Gastrocnemius medialis (tissue), 4 donors: ENCODE results near the gene PEX7. TPM values are rescaled to one million over a fixed set of nuclear protein-coding genes. Genes with fewer than 3 reads are reported as not detected.
A peak's percentile ranks its signal among the peaks of the same experiment; 100 is the strongest.
"Not testable (repeated sequence)": the region's sequence is repeated elsewhere in the genome, so short reads cannot be mapped to it uniquely, and the experiment has no call there.

ENCODE experiments used
- ATAC-seq, 2 donors: fragments of 150-250 bp; one replicate each; pipeline ENCODE4 v1.9.1; 2016
- DNase-seq, 2 donors: peaks; one replicate each; pipeline ENCODE4 v3.0.0-alpha.2; 2019
- H3K27ac ChIP-seq, 4 donors: fragments of 200-600 bp; sonication (generic); 1 replicate in 1 of 4; 2 replicates in 3 of 4; pipeline ENCODE4 v1.5.1; 2016 to 2018; ENCODE audit warnings: mild to moderate bottlenecking in 2 of 4, moderate library complexity in 1 of 4
- H3K27me3 ChIP-seq, 3 donors: fragments of 200-600 bp; sonication (generic) in 2 of 3; 1 replicate in 1 of 3; 2 replicates in 2 of 3; pipeline versions ENCODE4 v1.5.1 to v1.6.0; 2016 to 2019; ENCODE audit warnings: mild to moderate bottlenecking in 1 of 3, moderate library complexity in 1 of 3
- H3K36me3 ChIP-seq, 2 donors: fragments of 200-600 bp; sonication (generic) in 1 of 2; one replicate each; pipeline ENCODE4 v1.5.1; 2017 to 2018
- H3K4me1 ChIP-seq, 2 donors: fragments of 200-600 bp; sonication (generic) in 1 of 2; one replicate each; pipeline ENCODE4 v1.5.1; 2016 to 2017; ENCODE audit warnings: mild to moderate bottlenecking in 2 of 2
- H3K4me3 ChIP-seq, 4 donors: fragments of 200-600 bp; sonication (generic) in 3 of 4; 1 replicate in 1 of 4; 2 replicates in 3 of 4; pipeline ENCODE4 v1.5.1; 2016 to 2019; ENCODE audit warnings: mild to moderate bottlenecking in 2 of 4
- H3K9me3 ChIP-seq, 3 donors: fragments of 200-600 bp; sonication (generic) in 2 of 3; 1 replicate in 1 of 3; 2 replicates in 2 of 3; pipeline ENCODE4 v1.5.1; 2016 to 2019
- POLR2A ChIP-seq, 2 donors: fragments of 450-650 bp; IDR thresholded peaks; one replicate each; pipeline ENCODE4 v1.6.1; 2017; ENCODE audit warnings: antibody characterized with exemption in 2 of 2, mild to moderate bottlenecking in 2 of 2, moderate library complexity in 2 of 2
- in situ Hi-C, 4 donors: fragments of 200-750 bp; cut with MboI; loops; one replicate each; pipeline versions ENCODE4 v1.15.0 to v1.8.0; 2017; ENCODE audit warnings: low sequenced_read_pairs in 4 of 4
- intact Hi-C: fragments of 100-400 bp; cut with DNase I; formaldehyde crosslinking; loops from one replicate; pipeline ENCODE4 v1.15.1; 2023; ENCODE audit warnings: low total_unique reads
- total RNA-seq, 4 donors: library from RNA; depleted of rRNA; stranded (reverse); fragments of >200 nt; gene quantifications; one replicate each; pipeline versions ENCODE4 v1.1.0 to v1.2.3, GENCODE V29; 2016
- TF ChIP-seq, protein P1 (sequence below), 5 experiments: fragments of 450-650 bp in 3 of 5; fragments of 200-600 bp in 2 of 5; sonication (generic) in 2 of 5; IDR thresholded peaks in 4 of 5; conservative IDR thresholded peaks in 1 of 5; 1 replicate in 4 of 5; 2 replicates in 1 of 5; pipeline ENCODE4 v1.5.1; 2016 to 2019; ENCODE audit warnings: antibody characterized with exemption in 5 of 5, mild to moderate bottlenecking in 3 of 5, moderate library complexity in 3 of 5

Gene PEX7
- total RNA-seq, 4 donors from 2014 or later = 0.32 to 10.6 (median 6.0) TPM

- TF ChIP-seq, protein P1, sequence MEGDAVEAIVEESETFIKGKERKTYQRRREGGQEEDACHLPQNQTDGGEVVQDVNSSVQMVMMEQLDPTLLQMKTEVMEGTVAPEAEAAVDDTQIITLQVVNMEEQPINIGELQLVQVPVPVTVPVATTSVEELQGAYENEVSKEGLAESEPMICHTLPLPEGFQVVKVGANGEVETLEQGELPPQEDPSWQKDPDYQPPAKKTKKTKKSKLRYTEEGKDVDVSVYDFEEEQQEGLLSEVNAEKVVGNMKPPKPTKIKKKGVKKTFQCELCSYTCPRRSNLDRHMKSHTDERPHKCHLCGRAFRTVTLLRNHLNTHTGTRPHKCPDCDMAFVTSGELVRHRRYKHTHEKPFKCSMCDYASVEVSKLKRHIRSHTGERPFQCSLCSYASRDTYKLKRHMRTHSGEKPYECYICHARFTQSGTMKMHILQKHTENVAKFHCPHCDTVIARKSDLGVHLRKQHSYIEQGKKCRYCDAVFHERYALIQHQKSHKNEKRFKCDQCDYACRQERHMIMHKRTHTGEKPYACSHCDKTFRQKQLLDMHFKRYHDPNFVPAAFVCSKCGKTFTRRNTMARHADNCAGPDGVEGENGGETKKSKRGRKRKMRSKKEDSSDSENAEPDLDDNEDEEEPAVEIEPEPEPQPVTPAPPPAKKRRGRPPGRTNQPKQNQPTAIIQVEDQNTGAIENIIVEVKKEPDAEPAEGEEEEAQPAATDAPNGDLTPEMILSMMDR (IDR thresholded peaks at IDR 0.05 in 4 of 5, conservative IDR thresholded peaks at IDR 0.05 in 1 of 5) = no peak
- no peak for TF ChIP-seq POLR2A (IDR thresholded peaks at IDR 0.05)
- no peak for DNase-seq
- in situ Hi-C loops = no loop called here
- no peaks in the 10 kb centered on the region for H3K9me3 ChIP-seq
- H3K27me3 ChIP-seq = no peaks in the 10 kb centered on the region
- H3K4me3 ChIP-seq = no peak overlapping the region
- no peak for ATAC-seq
- H3K36me3 ChIP-seq = no peaks in the 10 kb centered on the region
- H3K4me1 ChIP-seq = no peaks in the 10 kb centered on the region
- no peak overlapping the region for H3K27ac ChIP-seq
- intact Hi-C loops = no loop called here
Measured at GRCh38 chr6:136812174-136812573, 10.2 kb upstream of the PEX7 start.

- ATAC-seq, in situ Hi-C loops: not testable (repeated sequence)
Measured at GRCh38 chr6:136815608-136816007, 6.8 kb upstream of the PEX7 start.

DNA sequence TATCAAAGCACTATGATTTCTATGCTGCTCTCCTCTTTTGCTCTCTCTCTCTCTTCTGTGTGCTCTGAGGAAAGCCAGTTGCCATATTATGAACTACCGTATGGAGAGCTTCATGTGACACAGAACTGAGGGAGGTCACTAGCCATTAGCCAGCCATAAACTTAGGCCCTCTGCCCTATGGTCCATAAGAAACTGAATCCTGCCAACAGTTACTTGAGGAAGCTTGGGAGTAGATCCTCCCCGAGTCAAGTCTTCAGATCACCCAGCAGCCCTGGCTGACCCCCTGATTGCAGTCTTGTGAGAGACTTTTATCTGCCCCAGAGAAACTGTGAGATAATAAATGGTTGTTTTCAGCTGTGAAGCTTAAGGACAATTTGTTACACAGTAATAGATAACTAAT, 5.7 kb upstream of the PEX7 start:
- Histone ChIP-seq H3K27me3 (no peaks in the 10 kb centered on the region), H3K27ac (no peak overlapping the region), H3K36me3 (no peaks in the 10 kb centered on the region), H3K9me3 (no peaks in the 10 kb centered on the region), H3K4me1 (peaks cover 16 to 18% of the 10 kb centered on the region in 2 donors), H3K4me3 (no peak overlapping the region)
- DNase-seq = no peak
- no peak for ATAC-seq
- intact Hi-C loops = no loop called here
- TF ChIP-seq POLR2A (IDR thresholded peaks at IDR 0.05) = no peak
- TF ChIP-seq, protein P1 (IDR thresholded peaks at IDR 0.05 in 4 of 5, conservative IDR thresholded peaks at IDR 0.05 in 1 of 5) = no peak
- in situ Hi-C loops = no loop called here

More at GRCh38 chr6:136815608-136816007, 6.8 kb upstream of the PEX7 start:
- H3K27ac ChIP-seq, H3K9me3 ChIP-seq, H3K27me3 ChIP-seq, DNase-seq, H3K4me3 ChIP-seq, H3K4me1 ChIP-seq, H3K36me3 ChIP-seq, intact Hi-C loops: not testable (repeated sequence)

- in situ Hi-C loops = no loop called here
- DNase-seq = no peak
- H3K4me3 ChIP-seq = no peak overlapping the region
- no peaks in the 10 kb centered on the region for H3K9me3 ChIP-seq
- H3K27ac ChIP-seq = peak overlapping the region in 2 of 4 donors; percentile 40 to 92
- no peaks in the 10 kb centered on the region for H3K27me3 ChIP-seq
- TF ChIP-seq, protein P1 (IDR thresholded peaks at IDR 0.05 in 4 of 5, conservative IDR thresholded peaks at IDR 0.05 in 1 of 5) = no peak
- TF ChIP-seq POLR2A (IDR thresholded peaks at IDR 0.05) = no peak
- intact Hi-C loops = loop anchor here (5.0 to 10.0 kb wide), 2 partner anchors 394 to 533 kb away; partner anchors contain the start of genes BCLAF1 and IFNGR1
- ATAC-seq = no peak
- peaks cover 20 to 27% of the 10 kb centered on the region in 2 donors for H3K4me1 ChIP-seq
- H3K36me3 ChIP-seq = no peaks in the 10 kb centered on the region
Measured at GRCh38 chr6:136820561-136820960, 1.8 kb upstream of the PEX7 start.

- TF ChIP-seq, protein P1 (IDR thresholded peaks at IDR 0.05 in 4 of 5, conservative IDR thresholded peaks at IDR 0.05 in 1 of 5) = no peak
- no peak for TF ChIP-seq POLR2A (IDR thresholded peaks at IDR 0.05)
- intact Hi-C loops = loop anchor here (2.0 to 10.0 kb wide), 3 partner anchors 29 to 535 kb away; partner anchors contain the start of genes BCLAF1, IFNGR1 and MAP3K5
- DNase-seq (no peak), ATAC-seq (peak in 1 of 2 donors; percentile 20)
- in situ Hi-C loops = no loop called here
- Histone ChIP-seq H3K36me3 (peaks cover 0 to 3% of the 10 kb centered on the region in 2 donors), H3K4me1 (peaks cover 20 to 27% of the 10 kb centered on the region in 2 donors), H3K9me3 (no peaks in the 10 kb centered on the region), H3K27ac (peak overlapping the region; percentile 76 to 92 (median 91)), H3K27me3 (no peaks in the 10 kb centered on the region), H3K4me3 (peak overlapping the region; percentile 67 to 77 (median 72))
Measured at GRCh38 chr6:136822046-136822375, 381 bp upstream of the PEX7 start.
